GM12892 (cell line): Measurements from ENCODE around the gene SLC4A1.

Experiments
- POLR2A ChIP-seq: IDR thresholded peaks from 2 replicates; pipeline ENCODE4 v1.6.1; 2011; ENCODE audit warnings: low read depth, low read length, control low read depth
- TAF1 ChIP-seq: IDR thresholded peaks from 2 replicates; pipeline ENCODE4 v1.6.1; 2011; ENCODE audit warnings: low read depth, mild to moderate bottlenecking, control low read depth, low read length, borderline replicate concordance

DNA sequence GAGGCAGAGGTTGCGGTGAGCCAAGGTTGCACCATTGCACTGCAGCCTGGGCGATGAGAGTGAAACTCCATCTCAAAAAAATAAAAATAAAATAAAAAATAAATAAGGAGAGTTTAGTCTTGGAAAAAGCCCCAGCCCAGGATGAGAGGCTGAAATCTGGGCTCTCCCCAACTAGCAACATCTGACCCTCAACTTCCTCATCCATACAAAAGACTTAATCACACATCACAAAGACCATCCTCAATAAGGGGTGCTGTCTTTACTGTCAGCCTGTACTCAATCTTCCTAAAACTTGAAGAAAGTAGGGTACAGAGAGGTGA, 11.4 kb upstream of the SLC4A1 start:
- TF ChIP-seq POLR2A: no peak
- TF ChIP-seq TAF1: no peak
